GM19193 (cell line): ENCODE data around the gene ANKRD22.

Source experiments
- POLR2A ChIP-seq: IDR thresholded peaks from 4 replicates; pipeline ENCODE4 v1.6.1; 2011; ENCODE audit not compliant: insufficient read depth, insufficient read length; ENCODE audit errors: extremely low read depth

Gene ANKRD22

DNA sequence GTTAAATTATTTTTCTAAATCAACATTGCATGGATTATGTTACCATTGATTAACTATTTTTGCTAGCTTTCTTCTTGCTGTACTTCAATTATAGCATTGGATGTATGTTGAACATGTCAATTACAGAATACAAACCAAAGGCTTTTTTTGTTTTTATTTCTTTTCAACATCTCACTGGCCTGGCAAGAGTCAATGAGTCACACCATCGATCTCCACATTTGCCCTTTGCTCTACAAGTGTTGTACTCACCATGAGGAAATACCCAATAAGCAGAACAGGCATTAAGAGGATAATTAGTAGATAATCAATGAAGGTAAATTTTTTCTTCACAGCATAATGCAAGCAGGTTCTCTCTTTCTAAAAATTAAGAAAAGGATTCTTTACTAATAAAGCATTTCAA lies 23.3 kb downstream of the ANKRD22 start:
- TF ChIP-seq POLR2A: no peak

DNA sequence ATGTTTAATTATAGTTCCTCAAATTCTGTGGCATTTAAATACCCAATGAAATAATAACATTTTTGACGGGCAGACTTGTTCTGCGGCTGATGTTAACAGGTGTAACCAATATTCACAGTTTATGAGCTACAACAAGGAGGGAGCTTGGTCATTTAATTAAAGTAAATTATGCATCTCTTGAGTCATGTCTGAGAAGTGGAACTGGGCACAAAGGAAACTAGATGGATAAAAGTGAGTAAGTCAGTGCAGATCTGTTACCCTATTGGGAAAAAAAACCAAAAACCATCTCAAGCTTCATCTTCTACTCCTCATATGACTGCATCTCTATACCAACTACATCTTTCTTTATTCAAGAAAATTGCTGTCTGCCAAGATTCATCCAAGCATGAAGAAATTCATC lies 24.0 kb downstream of the ANKRD22 start:
- no peak for TF ChIP-seq POLR2A

DNA sequence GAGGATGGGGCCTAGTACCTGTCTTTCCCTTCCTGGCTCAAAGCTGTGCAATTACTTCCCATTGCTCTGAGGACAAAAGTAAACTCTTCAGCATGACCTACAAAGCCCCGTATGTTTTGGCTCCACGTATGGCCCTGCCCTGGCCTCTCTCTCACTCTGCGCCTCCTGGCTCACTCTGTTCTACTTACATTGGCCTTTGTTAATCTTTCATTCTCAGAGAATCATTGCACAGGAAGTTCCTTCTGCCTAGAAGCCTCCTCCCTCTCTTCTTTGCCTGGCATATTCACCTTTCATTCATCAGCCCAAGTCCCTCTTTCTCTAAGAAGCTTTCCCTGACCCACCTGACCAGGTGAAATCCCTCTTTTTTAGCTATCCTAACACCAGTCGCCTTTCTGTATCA lies 25.3 kb downstream of the ANKRD22 start:
- no peak for TF ChIP-seq POLR2A

- TF ChIP-seq POLR2A: no peak
These were observed 30.8 kb downstream of the ANKRD22 start for GRCh38 chr10:88820748-88821401.

DNA sequence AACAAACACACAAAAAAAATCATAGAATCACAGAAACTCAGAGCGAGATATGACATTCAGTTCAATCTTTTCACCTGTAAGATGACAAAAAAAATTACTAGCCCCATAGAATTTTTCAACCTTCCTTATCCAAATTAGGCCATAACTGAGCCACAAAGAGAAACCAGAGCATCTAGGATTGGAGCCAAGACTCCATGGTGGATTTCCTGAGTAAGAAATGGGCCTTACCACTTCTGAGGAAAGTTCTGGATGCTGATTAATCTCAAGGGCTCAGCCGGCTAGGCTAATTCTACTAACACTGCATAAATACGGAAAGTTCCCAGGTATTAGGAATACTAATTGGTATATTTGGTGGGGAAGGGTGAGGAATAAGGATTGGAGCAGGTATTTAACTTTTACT lies 32.4 kb downstream of the ANKRD22 start:
- TF ChIP-seq POLR2A: no peak

DNA sequence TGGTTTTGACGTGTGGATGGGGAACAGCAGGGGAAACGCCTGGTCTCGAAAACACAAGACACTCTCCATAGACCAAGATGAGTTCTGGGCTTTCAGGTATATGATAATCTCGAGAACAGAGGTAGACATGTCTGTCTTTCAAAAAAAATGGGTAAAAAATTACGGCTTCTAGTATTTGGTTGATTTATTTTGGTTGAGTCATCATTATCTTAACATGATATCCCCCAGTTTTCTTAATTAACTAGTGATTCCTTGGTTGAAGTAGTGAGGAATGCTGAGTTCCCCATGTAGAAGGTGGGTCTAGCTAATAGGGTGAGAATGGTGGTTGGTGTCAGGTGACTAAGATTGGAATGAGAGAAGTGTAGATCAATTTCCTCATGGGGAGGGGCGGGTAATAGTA lies 38.4 kb downstream of the ANKRD22 start:
- no peak for TF ChIP-seq POLR2A

DNA sequence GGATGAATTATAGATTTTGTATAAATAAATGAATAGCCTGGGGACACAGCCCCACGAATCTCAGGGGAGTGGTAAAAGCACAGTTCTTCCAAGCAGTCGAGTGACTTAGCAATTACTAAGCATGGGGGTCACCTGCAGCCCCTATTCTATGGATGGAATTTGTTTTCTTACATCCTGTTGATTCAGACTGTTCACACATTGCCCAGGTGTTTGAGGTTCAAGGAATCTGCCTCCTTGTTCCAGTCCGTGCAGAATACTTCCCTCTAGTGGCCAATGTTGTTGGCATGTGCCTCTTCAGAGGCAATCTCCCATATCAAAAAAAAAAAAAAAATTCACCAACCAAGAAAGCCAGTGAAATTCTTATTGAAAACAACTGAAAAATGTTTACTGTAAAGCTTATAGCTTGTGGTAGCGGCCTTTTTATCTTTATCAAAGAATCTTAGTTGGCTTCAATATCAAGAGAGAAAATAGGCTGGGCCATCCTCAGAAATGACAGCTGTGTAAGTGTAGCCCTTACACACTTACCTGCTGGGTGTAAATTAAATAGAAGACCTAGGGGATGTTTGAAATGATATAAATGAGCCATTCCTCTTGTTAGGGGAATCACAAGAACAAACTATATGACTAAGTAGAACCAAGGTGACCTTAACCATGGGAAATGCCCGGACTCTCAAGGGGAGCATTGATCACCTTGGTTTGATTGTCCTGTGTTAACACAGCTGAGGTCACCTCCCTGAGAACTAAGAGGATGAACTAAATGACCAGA lies 41.3 kb downstream of the ANKRD22 start:
- no peak for TF ChIP-seq POLR2A

GRCh38 chr10:88809621-88810020 lies 42.0 kb downstream of the ANKRD22 start:
- no peak for TF ChIP-seq POLR2A

DNA sequence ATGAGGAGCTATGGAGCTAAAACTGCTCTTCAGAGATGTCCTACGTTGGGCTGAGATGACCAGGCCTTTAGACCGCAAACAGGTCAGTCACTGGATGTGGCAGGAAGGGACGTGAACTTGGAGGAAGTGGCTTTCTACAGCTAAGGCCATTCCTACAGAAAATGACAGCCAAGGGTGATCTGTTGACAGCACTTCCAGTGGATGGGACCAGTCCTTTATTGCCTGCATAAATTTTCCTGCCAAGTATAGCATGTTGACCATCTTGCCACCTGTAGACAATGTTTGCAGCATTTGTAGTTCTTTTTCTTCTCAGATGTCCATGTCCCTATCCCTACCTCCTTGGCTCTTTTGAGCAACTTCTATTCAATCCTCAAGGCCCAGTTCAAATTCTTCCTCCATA lies 45.7 kb downstream of the ANKRD22 start:
- no peak for TF ChIP-seq POLR2A

GRCh38 chr10:88805361-88805760 lies 46.3 kb downstream of the ANKRD22 start:
- no peak for TF ChIP-seq POLR2A

DNA sequence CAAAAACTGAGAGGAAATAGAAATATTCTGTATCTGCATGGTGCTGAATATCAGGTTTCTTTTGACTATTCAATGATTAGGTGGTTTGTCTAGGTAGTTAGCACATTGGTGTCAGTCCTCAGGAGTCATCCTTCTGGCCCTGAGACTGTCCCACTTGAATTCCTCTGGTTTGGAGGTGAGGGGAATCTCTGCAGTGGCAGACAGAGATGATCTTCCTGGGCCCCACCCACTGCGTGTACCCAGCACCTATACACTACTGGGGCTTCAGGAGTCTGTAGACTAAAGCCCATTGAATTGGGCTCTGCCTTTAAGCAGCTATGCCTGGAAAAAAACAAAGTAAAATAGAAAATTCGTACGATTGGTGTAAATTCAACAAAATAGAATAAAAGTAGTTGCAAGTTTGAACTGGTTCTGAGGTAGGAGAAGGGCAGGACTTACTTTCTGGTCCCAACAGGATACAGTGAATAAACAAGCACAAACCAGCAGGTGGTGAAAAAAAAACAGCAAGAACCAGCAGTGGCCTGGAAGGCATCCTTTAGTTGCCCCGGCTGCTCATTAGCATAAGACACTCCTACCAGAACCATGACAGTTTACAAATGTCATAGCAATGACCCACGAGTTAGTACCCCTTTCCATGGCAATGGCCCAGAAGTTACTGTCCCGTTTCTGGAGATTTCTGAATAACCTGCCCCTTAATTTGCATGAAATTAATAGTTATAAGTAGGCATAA lies 47.4 kb downstream of the ANKRD22 start:
- TF ChIP-seq POLR2A: no peak

- TF ChIP-seq POLR2A: no peak
These were observed 48.0 kb downstream of the ANKRD22 start for GRCh38 chr10:88803641-88804040.

DNA sequence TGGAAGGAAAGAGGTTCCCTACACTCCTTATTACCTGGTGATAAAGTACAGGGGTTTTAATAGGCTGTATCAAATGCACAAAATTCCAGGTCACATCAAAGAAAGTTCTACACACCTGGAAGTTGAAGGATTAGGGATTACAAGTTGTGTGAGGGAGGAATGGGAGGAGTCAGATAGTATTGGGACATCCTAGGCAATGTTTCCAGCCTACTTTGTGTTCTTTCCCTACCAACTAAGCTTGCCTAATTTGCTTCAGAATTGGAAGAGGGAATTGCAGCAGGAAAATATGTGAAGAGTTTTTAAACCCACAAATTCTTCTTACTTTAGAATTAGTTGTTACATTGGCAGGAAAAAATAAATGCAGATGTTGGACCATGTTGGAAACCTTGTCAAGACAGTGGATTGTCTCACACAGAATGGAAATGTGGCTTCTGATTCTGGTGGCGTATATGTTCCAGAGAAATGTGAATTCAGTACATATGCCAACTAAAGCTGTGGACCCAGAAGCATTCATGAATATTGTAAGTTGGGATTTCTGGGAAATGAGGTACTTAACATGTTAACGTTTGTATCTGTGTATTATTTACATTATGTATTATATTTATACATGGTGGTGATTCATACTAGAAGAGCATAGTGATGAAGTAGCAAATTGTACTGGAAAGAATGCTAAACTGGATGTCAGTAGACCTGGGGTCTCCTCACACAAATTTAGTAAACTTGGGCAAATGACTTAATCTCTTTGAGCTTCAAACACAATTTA lies 48.9 kb downstream of the ANKRD22 start, which contains the start of gene LIPM:
Gene LIPM (plus strand): TSS at position 208 of the 763 bp plus-strand sequence. CDS start 167 bp downstream, at position 375.
- TF ChIP-seq POLR2A: no peak

GRCh38 chr10:88800152-88801125 lies 51.2 kb downstream of the ANKRD22 start:
- TF ChIP-seq POLR2A: no peak
